Medulla oblongata (tissue), 1 donor: Measurements from ENCODE around the gene PRLHR.

Source experiments
- DNase-seq: peaks from one replicate; pipeline ENCODE4 v3.0.0-alpha.2; 2015; ENCODE audit errors: extremely low spot score

Gene PRLHR

DNA sequence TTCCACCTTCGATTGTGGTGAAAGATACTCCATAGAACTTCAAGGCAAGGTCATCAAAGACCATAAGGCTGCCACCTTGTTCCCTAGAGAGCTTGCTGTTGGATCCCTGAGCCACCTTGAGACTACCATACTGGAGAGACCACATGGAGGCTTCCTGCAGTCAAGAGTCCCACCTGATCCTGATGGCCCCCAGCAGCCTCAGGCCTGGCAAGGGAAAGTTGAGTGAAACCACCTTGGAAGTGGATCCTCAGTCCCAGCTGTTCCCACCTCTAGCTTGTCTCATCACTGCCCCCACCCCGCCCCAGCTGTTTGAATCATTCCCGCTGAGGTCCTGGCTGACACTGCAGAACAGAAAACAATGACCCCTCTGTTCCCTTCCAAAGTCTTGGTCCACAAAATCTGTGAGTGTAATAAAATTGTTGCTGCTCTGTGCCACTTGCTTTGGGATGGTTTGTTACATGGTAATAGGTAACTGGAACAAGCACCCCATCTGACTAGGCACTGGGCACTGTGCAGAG lies 32.0 kb downstream of the PRLHR start:
- no peak for DNase-seq

DNA sequence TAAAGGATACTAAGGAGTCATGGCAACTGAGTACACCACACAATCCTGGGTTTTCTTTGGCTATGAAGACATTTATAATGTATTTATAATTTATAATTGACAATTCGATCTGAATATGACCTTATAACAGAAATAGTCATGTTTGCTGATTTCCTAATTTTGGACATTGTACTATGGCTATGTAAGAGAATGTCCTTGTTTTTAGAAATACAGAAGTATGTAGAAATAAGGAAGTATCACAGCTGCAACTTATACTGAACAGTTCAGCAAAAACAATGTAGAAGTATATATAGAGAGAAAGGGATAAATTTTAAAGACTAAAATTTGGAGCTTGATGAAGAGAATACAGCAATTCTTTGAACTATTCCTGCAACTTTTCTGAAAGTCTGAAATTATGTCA lies 32.6 kb downstream of the PRLHR start:
- DNase-seq = no peak

DNA sequence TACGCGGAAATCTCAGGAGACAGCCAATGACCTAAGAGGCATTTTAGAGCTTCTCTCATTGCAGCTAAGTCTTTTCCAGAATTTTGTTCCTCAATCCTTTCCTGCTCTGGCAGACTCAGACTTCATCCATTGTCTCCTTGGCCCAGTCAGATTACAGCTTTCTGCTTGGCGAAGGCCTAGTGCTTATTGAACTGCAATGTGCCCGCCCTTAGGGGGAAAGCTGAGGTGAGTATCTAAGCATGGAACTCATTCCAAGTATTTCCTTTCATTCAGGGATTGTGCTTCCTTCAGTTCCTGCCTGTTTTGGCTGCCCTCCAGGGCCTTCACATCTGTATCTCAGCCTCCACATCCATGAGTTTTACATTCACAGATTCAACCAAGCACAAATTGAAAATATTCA lies 37.5 kb downstream of the PRLHR start:
- no peak for DNase-seq

DNA sequence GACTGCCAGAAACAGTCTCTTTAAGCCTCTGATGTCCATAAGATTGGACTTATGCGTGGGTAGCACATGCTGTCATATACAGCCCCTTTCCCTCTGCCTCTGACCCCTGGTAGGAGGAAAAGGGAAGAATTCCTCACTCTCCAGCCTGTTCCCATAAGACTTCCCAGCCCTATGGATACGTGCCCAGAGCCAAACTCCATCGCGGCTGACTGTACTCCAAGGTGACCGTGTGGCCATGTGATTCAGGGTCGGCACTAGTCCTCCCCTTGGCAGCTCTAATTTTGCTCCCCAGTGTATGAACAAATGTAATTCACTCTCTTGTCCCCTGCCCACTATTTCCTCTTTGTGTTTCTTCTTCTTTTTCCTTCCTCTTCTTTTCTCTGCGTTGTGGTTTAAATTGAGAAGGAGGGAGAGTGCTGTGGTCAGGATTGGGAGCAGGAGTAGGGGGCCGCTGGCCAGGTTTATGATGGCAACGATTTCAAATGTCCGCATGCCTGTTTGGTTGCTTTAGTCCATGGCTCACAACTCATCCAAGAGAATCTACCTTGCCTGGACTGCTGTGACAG lies 43.8 kb downstream of the PRLHR start:
- DNase-seq = no peak

DNA sequence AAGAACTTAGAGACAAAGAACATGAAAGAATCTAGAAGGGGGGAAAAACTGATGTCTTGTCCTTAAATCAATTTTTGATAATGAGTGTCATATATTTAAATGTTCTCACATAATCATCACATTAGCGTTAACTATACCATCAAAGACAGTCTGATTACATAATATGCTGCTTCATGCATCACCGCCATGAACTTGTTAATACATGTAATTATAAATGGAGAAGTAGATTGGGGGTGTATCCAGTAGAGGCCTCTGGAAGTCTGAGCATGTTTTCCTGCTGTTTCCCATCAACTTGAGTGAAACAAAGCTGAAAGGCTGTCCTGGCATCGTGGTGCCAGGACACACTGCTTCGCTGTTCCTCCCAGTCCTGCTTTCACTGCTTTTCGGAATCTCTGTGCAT lies 48.2 kb downstream of the PRLHR start:
- DNase-seq = no peak

DNA sequence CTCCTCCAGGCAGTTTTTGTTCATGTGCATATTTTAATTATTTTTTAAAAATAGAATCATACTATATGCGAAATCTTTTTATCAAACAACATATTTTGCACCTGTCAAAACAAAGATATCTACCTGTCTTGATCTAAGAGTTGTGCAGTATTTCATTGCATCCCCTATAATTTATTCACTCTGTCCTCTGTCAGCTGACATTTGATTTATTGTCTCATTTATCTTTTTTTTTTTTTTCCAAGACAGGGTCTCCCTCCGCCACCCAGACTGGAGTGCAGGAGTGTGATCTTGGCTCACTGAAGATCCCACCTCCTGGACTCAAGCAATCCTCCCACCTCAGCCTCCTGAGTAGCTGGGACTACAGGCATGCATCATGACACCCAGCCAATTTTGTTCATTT lies 49.0 kb downstream of the PRLHR start:
- no peak for DNase-seq

DNA sequence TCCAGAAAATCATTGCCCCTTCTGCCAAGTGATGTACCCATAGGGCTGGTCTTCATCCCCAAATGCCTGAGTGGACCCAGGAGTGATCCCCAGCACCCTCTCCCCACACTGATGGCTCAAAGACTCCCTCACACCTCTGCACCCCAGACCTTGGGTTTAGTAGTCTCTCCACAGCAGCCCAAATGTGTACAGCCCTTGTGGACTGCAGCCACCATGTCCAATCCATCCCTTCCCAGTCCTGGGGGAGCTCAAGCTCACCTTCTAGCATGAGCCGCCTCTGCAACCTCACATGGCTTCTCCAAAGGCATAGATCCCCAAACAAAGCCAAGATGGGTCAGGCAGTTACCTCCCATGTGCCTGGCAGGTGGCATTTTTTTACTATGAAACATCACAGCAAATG lies 50.1 kb downstream of the PRLHR start:
- no peak for DNase-seq

DNA sequence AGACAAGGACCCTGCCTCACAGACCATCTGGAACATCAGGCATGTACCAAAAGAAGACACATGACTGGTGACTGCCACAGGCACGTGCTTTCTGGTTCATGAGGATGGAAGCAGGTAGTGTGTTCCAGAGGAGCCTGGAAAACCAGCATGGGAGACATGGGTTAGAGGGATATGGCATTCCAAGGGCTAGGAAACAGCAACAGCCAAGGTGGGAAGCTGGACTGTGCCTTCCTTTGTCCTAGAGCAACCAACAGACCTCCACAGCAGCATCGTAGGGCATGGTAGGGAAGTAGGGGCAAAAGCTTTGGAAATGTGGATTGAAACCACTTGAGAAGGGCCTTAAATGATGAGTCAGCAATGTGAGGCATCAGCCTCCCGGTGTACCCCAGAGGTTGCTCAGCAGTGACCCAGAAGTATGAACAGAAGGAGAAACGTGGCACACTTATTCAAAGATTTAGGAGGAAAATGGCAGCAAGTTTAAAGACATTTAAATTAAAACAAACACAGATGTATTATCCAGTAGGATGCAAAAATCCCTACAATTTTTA lies 51.0 kb downstream of the PRLHR start:
- DNase-seq = no peak

DNA sequence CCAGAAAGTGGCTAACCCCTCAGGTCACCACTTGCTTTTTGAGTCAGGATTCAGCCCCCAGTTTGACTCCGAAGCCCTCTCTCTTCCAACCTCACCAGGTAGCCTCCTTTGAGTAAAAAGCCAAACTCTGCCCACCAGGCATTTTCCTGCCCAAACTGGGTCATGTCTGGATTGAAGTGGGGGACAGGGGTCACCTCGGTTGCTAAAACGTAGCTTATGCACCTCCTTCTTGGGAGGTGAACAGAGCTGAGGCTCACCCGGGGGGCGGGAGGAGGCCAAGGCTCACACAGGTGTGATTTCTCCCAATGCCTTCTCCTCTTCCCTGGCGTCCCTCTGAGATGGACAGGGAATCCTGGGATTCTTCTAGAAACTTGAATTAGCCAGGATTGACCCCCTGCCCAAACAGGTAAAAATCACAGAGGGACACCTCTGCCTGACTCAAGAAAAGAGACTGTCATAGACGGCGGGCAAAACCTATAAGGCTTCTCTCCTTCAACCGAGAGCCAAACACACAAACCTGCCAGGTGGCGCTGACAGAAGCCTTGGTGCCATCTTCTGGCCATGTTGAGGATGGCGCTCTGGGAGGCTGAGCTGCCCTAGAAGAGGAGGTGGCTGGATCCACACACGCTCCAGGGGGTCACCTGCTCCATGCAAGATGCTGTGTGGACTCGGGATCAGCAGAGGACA lies 51.6 kb downstream of the PRLHR start:
- peak; percentile 18 for DNase-seq

DNA sequence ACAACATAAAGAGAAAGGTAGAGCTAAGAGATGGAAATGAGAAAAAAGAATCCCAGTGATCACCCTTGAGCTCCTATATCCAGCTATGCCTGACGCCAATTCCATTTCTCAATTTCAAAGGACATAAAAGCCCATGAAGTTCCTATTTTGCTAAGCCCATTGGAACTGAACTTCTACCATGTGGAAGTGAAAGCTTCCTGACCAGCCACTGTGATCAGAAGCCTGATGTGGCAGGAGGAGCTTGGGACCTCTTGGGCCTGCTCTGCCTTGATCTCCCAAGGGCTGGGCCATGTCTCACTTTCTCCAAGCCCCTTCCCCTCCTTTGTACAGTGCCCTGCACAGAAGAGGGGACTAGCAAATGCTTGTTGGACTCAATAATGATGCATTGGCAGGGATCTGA lies 52.7 kb downstream of the PRLHR start:
- no peak for DNase-seq

DNA sequence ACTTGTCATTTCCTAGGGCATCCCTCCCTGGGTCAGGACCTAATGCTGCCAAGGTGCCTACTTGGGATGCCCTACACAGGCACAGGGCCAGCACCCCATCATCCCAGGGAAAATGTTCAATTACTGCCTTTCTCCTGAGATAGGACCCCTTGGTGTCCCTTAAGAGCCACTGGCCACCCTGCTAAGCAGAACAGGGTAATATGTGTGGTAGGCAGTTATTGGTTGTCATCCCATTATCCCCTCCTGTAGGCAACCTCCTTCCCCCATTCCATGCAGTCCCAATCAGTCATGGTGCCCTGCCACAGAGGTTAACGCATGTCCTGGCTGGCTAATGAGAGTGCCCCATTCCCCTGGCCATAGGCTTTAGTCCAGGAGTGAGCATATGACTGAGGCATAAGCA lies 53.2 kb downstream of the PRLHR start:
- DNase-seq = no peak

DNA sequence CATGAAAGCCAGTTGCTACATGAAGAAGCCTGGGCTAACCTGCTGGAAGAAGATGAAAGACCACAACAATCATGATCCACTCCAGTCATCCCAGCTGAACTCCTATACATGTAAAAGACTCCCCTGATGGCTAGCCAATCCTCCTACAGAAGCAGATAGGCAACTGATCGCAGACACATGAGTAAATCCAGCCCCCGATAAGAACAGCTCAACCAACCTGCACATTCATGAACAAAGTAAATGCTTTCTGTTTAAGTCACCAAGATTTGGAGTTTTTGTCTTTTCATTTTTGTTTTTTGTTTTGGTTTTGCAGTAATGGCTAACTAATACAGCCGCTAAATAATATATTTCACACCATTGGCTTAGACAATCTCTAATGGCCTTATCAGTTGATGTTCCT lies 53.7 kb downstream of the PRLHR start:
- DNase-seq = no peak
